Measurements from ENCODE around the gene AAMP. TPM values are rescaled to one million over a fixed set of nuclear protein-coding genes. Genes with fewer than 3 reads are reported as not detected.

AAMP gene, protein sequence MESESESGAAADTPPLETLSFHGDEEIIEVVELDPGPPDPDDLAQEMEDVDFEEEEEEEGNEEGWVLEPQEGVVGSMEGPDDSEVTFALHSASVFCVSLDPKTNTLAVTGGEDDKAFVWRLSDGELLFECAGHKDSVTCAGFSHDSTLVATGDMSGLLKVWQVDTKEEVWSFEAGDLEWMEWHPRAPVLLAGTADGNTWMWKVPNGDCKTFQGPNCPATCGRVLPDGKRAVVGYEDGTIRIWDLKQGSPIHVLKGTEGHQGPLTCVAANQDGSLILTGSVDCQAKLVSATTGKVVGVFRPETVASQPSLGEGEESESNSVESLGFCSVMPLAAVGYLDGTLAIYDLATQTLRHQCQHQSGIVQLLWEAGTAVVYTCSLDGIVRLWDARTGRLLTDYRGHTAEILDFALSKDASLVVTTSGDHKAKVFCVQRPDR
- 59.7 and 69.3 TPM in 2 replicates for total RNA-seq
- 84.4 and 99.0 TPM in 2 replicates for polyA plus RNA-seq
- 75.4 and 77.0 TPM in 2 replicates for polyA plus RNA-seq (2011; cell fraction: cytosol; rRNA removed)
- 106 and 107 TPM in 2 replicates for polyA plus RNA-seq (2011; cell fraction: nucleus; rRNA removed)
- 61.2 and 63.0 TPM in 2 replicates for polyA plus RNA-seq (2012)
- polyA minus RNA-seq: 44.1 and 48.6 TPM in 2 replicates
- 29.8 TPM for polyA minus RNA-seq (2011; cell fraction: cytosol; rRNA and poly(A)+ RNA removed)
- 18.0 and 19.7 TPM in 2 replicates for polyA minus RNA-seq (2011; cell fraction: nucleus; rRNA and poly(A)+ RNA removed)
- percentile 60 among the genes with signal in this experiment for Bru-seq, nascent RNA
- percentile 94 among the genes with signal in this experiment for BruChase-seq, experiment 1, labeled RNA remaining after a 6-hour chase
- percentile 82 among the genes with signal in this experiment for BruChase-seq, experiment 2, labeled RNA remaining after a 2-hour chase
- long read RNA-seq, transcript AAMP-201 (11 exons, 1,886 nt): major isoform, 34 of 125 reads
- long read RNA-seq, partial matches to known transcripts: 1 of 125 reads
- long read RNA-seq, other reads (novel, unspliced or antisense): 86 of 125 reads

DNA sequence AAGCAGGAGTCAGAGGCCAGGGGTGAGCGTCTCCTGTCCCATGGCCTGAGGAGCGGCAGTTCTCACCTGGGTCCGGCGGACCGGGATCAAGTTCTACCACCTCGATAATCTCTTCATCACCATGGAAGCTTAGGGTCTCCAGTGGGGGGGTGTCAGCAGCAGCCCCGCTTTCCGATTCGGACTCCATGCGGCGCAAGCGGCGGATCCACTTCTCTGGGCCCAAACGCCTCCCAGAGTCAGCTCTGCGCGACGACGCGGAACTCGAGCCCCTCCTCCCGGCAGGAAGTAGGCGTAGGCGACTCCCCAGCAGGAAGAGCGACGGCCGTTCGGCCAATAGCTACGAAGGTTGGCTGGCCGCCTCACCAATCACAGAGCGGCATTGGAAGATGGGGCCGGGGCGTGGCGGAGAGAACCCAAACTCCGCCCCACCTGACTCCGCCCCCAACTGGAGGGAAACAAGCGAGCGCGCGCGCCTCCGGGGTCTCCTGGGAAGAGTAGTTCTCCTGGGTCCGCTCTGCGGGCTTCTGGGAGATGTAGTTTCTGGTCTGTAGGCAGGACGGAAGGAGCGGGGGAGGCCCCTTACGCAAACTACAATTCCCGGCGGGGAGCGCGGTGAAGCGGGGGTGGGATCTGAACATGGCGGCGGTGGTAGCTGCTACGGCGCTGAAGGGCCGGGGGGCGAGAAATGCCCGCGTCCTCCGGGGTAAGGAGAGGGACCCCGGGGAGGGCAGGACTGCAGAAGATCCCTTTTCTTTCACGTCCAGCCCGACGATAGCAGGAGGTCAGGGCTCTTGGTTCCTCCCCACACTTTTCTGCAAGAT is at the start of gene AAMP, which contains the start of gene PNKD:
TSS of gene AAMP (minus strand) at position 238 of the 821 bp plus-strand sequence. CDS start at position 187, 51 bp downstream.
TSS of gene PNKD (plus strand) at position 620 of the 821 bp plus-strand sequence. CDS start at position 637, 17 bp downstream.
- Histone ChIP-seq H3K9me3 (replicated peaks; ENCODE audit: control insufficient read depth, insufficient read depth, low read length) (no peaks in the 10 kb centered on the region), H2AFZ (ENCODE audit: low read depth, low read length) (peak within 1 kb of the TSS; percentile 79), H3K27me3 (ENCODE audit: control insufficient read depth in 2 of 2, insufficient read depth in 2 of 2, low read length in 2 of 2) (no peaks in the 10 kb centered on the region), H4K20me1 (replicated peaks; ENCODE audit: control insufficient read depth, extremely low read depth, insufficient read depth, low read length) (no peaks in the 10 kb centered on the region), H3K4me2 (ENCODE audit: insufficient read depth, low read length) (peak within 1 kb of the TSS; percentile 93), H3K36me3 (ENCODE audit: control insufficient read depth in 2 of 2, extremely low read depth in 1 of 2, insufficient read depth in 2 of 2, low read length in 2 of 2) (peaks cover 10 to 38% of the 10 kb centered on the region in 2 experiments), H3K9me1 (replicated peaks; ENCODE audit: control insufficient read depth, extremely low read depth, insufficient read depth, low read length) (no peaks in the 10 kb centered on the region), H3K4me3 (replicated peaks in 1 of 3; ENCODE audit: insufficient read depth in 1 of 3, low read depth in 1 of 3, low read length in 3 of 3) (peak within 1 kb of the TSS; percentile 87 to 92 (median 88)), H3K27ac (ENCODE audit: insufficient read depth, low read depth, low read length) (peak within 1 kb of the TSS; percentile 65), H3K4me1 (ENCODE audit: control insufficient read depth, extremely low read depth, insufficient read depth, low read length) (peaks cover 19% of the 10 kb centered on the region), H3K79me2 (ENCODE audit: control insufficient read depth, insufficient read depth, low read length) (peaks cover 7% of the 10 kb centered on the region), H3K9ac (replicated peaks; ENCODE audit: extremely low read depth, insufficient read depth, low read length) (peak within 1 kb of the TSS; percentile 85)
- TF ChIP-seq POLR2A (IDR thresholded peaks at IDR 0.05; ENCODE audit: low read depth, low read length) (peak; percentile 83), POLR2AphosphoS5 (IDR thresholded peaks at IDR 0.05; ENCODE audit: insufficient read depth, low read depth, low read length) (peak; percentile 18), MYC (IDR thresholded peaks at IDR 0.05; ENCODE audit: low read depth, low read length) (no peak)
- TF ChIP-seq, protein P1, sequence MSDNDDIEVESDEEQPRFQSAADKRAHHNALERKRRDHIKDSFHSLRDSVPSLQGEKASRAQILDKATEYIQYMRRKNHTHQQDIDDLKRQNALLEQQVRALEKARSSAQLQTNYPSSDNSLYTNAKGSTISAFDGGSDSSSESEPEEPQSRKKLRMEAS (IDR thresholded peaks at IDR 0.05; ENCODE audit: insufficient read depth, insufficient read length): peak; percentile 32
- intact Hi-C loops (cut with micrococcal nuclease): loop anchor here (1.0 to 5.0 kb wide), 5 partner anchors 53 to 377 kb away; partner anchors contain the start of genes ARPC2, CNOT9 and USP37
- dilution Hi-C loops (cut with MboI; ENCODE audit: extremely low pct_ligation_motif_present, low sequenced_read_pairs): no loop called here
- peak; percentile 100 for DNase-seq (ENCODE audit: low read depth, low spot score)
- FAIRE-seq: peak; percentile 99
- ChIA-PET CTCF (interaction anchor here (1.2 to 7.0 kb wide), 9 partner anchors 9 to 124 kb away, joined by 5 to 99 read pairs (median 10); partner anchors contain the start of genes CATIP, GPBAR1 and TMBIM1), POLR2A (interaction anchor here (0.7 to 1.4 kb wide), 6 partner anchors 8 to 54 kb away, joined by 3 to 6 read pairs (median 4); no protein-coding TSS in a partner anchor)
- no TSS peak for BruUV-seq (replicated peaks)

All from endothelial cell of umbilical vein (primary cell).